ENCODE measurements around the gene MINK1. TPM values are rescaled to one million over a fixed set of nuclear protein-coding genes. Genes with fewer than 3 reads are reported as not detected.

Gene MINK1
- total RNA-seq, 1 experiment from 2014 or later, result 105 TPM

DNA sequence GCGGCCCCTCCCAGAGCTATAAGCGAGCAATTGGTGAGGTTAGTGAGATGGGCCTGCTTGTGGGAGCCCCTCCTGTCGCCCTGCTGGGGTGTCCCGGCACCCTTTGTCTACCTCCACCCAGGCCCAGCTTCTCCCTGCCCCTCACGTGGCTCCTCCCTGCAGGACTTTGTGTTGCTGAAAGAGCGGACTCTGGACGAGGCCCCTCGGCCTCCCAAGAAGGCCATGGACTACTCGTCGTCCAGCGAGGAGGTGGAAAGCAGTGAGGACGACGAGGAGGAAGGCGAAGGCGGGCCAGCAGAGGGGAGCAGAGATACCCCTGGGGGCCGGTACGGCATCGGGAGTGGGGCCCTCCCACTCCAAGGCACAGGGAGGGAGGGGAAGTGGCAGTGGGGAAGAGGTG is 60.1 kb downstream of the MINK1 start:
- POLR2A ChIA-PET, result no interaction called here
- Mint-ChIP-seq H3K4me3 (no peak overlapping the region), H3K27ac (no peak overlapping the region), H3K9me3 (no peaks in the 10 kb centered on the region), H3K36me3 (peaks cover 21% of the 10 kb centered on the region), H3K27me3 (ENCODE audit: low read depth) (no peaks in the 10 kb centered on the region), H3K4me1 (peaks cover 5% of the 10 kb centered on the region; the same call in 1 of the 2 replicates)
- CTCF ChIA-PET, result no interaction called here
- no peak for ATAC-seq
- DNase-seq (ENCODE audit: low spot score), result no peak
- TF ChIP-seq, protein P1, sequence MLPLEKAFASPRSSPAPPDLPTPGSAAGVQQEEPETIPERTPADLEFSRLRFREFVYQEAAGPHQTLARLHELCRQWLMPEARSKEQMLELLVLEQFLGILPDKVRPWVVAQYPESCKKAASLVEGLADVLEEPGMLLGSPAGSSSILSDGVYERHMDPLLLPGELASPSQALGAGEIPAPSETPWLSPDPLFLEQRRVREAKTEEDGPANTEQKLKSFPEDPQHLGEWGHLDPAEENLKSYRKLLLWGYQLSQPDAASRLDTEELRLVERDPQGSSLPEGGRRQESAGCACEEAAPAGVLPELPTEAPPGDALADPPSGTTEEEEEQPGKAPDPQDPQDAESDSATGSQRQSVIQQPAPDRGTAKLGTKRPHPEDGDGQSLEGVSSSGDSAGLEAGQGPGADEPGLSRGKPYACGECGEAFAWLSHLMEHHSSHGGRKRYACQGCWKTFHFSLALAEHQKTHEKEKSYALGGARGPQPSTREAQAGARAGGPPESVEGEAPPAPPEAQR (CRISPR knock-in tag; IDR thresholded peaks at IDR 0.05), result no peak
- TF ChIP-seq NR3C1 (CRISPR knock-in tag; conservative IDR thresholded peaks at IDR 0.05; ENCODE audit: low read depth) (no peak), ZNF219 (CRISPR knock-in tag; IDR thresholded peaks at IDR 0.05; ENCODE audit: borderline replicate concordance) (no peak), KAT7 (CRISPR knock-in tag; IDR thresholded peaks at IDR 0.05; ENCODE audit: borderline replicate concordance) (no peak), TCF7 (CRISPR knock-in tag; IDR thresholded peaks at IDR 0.05; ENCODE audit: low read depth) (no peak), MXD4 (CRISPR knock-in tag; IDR thresholded peaks at IDR 0.05; ENCODE audit: borderline replicate concordance) (no peak), JAZF1 (CRISPR knock-in tag; IDR thresholded peaks at IDR 0.05) (no peak), ZNF416 (CRISPR knock-in tag; IDR thresholded peaks at IDR 0.05) (no peak), GTF2I (CRISPR knock-in tag; conservative IDR thresholded peaks at IDR 0.05) (no peak), FOXK1 (CRISPR knock-in tag; IDR thresholded peaks at IDR 0.05) (no peak), RELA (CRISPR knock-in tag; IDR thresholded peaks at IDR 0.05; ENCODE audit: borderline replicate concordance) (no peak), TEAD4 (CRISPR knock-in tag; IDR thresholded peaks at IDR 0.05) (no peak)
- TF ChIP-seq, protein P2, sequence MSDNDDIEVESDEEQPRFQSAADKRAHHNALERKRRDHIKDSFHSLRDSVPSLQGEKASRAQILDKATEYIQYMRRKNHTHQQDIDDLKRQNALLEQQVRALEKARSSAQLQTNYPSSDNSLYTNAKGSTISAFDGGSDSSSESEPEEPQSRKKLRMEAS (CRISPR knock-in tag; IDR thresholded peaks at IDR 0.05), result no peak
- TF ChIP-seq, protein P3, sequence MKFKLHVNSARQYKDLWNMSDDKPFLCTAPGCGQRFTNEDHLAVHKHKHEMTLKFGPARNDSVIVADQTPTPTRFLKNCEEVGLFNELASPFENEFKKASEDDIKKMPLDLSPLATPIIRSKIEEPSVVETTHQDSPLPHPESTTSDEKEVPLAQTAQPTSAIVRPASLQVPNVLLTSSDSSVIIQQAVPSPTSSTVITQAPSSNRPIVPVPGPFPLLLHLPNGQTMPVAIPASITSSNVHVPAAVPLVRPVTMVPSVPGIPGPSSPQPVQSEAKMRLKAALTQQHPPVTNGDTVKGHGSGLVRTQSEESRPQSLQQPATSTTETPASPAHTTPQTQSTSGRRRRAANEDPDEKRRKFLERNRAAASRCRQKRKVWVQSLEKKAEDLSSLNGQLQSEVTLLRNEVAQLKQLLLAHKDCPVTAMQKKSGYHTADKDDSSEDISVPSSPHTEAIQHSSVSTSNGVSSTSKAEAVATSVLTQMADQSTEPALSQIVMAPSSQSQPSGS (CRISPR knock-in tag; IDR thresholded peaks at IDR 0.05; ENCODE audit: borderline replicate concordance, low read depth), result no peak
- TF ChIP-seq, protein P4, sequence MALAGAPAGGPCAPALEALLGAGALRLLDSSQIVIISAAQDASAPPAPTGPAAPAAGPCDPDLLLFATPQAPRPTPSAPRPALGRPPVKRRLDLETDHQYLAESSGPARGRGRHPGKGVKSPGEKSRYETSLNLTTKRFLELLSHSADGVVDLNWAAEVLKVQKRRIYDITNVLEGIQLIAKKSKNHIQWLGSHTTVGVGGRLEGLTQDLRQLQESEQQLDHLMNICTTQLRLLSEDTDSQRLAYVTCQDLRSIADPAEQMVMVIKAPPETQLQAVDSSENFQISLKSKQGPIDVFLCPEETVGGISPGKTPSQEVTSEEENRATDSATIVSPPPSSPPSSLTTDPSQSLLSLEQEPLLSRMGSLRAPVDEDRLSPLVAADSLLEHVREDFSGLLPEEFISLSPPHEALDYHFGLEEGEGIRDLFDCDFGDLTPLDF (CRISPR knock-in tag; IDR thresholded peaks at IDR 0.05), result no peak
- TF ChIP-seq, protein P5, sequence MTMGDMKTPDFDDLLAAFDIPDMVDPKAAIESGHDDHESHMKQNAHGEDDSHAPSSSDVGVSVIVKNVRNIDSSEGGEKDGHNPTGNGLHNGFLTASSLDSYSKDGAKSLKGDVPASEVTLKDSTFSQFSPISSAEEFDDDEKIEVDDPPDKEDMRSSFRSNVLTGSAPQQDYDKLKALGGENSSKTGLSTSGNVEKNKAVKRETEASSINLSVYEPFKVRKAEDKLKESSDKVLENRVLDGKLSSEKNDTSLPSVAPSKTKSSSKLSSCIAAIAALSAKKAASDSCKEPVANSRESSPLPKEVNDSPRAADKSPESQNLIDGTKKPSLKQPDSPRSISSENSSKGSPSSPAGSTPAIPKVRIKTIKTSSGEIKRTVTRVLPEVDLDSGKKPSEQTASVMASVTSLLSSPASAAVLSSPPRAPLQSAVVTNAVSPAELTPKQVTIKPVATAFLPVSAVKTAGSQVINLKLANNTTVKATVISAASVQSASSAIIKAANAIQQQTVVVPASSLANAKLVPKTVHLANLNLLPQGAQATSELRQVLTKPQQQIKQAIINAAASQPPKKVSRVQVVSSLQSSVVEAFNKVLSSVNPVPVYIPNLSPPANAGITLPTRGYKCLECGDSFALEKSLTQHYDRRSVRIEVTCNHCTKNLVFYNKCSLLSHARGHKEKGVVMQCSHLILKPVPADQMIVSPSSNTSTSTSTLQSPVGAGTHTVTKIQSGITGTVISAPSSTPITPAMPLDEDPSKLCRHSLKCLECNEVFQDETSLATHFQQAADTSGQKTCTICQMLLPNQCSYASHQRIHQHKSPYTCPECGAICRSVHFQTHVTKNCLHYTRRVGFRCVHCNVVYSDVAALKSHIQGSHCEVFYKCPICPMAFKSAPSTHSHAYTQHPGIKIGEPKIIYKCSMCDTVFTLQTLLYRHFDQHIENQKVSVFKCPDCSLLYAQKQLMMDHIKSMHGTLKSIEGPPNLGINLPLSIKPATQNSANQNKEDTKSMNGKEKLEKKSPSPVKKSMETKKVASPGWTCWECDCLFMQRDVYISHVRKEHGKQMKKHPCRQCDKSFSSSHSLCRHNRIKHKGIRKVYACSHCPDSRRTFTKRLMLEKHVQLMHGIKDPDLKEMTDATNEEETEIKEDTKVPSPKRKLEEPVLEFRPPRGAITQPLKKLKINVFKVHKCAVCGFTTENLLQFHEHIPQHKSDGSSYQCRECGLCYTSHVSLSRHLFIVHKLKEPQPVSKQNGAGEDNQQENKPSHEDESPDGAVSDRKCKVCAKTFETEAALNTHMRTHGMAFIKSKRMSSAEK (CRISPR knock-in tag; IDR thresholded peaks at IDR 0.05; ENCODE audit: borderline replicate concordance), result no peak

DNA sequence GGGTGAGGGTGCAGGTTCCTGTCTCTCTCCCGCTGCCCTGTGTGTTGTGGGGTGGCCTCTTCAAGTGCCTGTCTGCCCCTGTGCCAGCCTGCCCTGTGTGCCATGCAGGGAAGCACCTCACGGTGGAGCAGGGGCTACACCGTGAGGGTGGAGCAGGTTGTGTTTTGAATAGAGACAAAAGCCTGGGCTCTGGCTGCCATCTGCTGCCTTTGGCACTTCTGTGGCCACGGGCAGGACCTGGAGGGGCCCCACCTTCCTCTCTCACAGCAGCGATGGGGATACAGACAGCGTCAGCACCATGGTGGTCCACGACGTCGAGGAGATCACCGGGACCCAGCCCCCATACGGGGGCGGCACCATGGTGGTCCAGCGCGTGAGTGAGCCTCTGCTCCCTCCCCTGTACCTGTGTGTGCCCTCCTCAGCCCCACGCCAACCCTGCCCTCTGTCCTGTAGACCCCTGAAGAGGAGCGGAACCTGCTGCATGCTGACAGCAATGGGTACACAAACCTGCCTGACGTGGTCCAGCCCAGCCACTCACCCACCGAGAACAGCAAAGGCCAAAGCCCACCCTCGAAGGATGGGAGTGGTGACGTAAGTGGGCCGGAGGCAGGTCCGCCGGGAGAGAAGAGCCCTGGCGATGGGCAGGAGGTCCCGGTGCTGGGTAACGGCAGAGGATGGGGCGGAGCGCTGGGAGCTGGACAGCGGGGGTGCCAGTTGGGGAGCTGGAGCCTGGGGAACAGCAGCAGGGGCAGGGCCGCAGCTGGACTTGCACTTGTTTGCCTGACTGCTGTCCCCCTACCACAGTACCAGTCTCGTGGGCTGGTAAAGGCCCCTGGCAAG is 60.8 kb downstream of the MINK1 start:
- Mint-ChIP-seq H3K4me3 (no peak overlapping the region), H3K9me3 (no peaks in the 10 kb centered on the region), H3K27me3 (ENCODE audit: low read depth) (no peaks in the 10 kb centered on the region), H3K4me1 (peaks cover 10% of the 10 kb centered on the region; the same call in 1 of the 2 replicates), H3K27ac (no peak overlapping the region), H3K36me3 (peaks cover 20% of the 10 kb centered on the region)
- DNase-seq (ENCODE audit: low spot score), result no peak
- POLR2A ChIA-PET, result no interaction called here
- CTCF ChIA-PET, result no interaction called here
- no peak for ATAC-seq
- TF ChIP-seq JUN (CRISPR knock-in tag; IDR thresholded peaks at IDR 0.05), result no peak
- TF ChIP-seq OVOL2 (CRISPR knock-in tag; IDR thresholded peaks at IDR 0.05; ENCODE audit: borderline replicate concordance), result no peak
- TF ChIP-seq, protein P6, sequence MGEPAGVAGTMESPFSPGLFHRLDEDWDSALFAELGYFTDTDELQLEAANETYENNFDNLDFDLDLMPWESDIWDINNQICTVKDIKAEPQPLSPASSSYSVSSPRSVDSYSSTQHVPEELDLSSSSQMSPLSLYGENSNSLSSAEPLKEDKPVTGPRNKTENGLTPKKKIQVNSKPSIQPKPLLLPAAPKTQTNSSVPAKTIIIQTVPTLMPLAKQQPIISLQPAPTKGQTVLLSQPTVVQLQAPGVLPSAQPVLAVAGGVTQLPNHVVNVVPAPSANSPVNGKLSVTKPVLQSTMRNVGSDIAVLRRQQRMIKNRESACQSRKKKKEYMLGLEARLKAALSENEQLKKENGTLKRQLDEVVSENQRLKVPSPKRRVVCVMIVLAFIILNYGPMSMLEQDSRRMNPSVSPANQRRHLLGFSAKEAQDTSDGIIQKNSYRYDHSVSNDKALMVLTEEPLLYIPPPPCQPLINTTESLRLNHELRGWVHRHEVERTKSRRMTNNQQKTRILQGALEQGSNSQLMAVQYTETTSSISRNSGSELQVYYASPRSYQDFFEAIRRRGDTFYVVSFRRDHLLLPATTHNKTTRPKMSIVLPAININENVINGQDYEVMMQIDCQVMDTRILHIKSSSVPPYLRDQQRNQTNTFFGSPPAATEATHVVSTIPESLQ (CRISPR knock-in tag; IDR thresholded peaks at IDR 0.05), result no peak
- TF ChIP-seq, protein P7, sequence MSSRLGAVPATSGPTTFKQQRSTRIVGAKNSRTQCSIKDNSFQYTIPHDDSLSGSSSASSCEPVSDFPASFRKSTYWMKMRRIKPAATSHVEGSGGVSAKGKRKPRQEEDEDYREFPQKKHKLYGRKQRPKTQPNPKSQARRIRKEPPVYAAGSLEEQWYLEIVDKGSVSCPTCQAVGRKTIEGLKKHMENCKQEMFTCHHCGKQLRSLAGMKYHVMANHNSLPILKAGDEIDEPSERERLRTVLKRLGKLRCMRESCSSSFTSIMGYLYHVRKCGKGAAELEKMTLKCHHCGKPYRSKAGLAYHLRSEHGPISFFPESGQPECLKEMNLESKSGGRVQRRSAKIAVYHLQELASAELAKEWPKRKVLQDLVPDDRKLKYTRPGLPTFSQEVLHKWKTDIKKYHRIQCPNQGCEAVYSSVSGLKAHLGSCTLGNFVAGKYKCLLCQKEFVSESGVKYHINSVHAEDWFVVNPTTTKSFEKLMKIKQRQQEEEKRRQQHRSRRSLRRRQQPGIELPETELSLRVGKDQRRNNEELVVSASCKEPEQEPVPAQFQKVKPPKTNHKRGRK (CRISPR knock-in tag; IDR thresholded peaks at IDR 0.05; ENCODE audit: borderline replicate concordance), result no peak
- TF ChIP-seq ZNF263 (CRISPR knock-in tag; IDR thresholded peaks at IDR 0.05; ENCODE audit: low read depth), result no peak
- no peak for TF ChIP-seq TCF7 (CRISPR knock-in tag; IDR thresholded peaks at IDR 0.05; ENCODE audit: low read depth)

Data from WTC11 (cell line).